ENCODE data around the gene HID1.
"Not testable (repeated sequence)": the region's sequence is repeated elsewhere in the genome, so short reads cannot be mapped to it uniquely, and the experiment has no call there.

The HID1 gene

GRCh38 chr17:74999523-74999922 lies 27.0 kb upstream of the HID1 start:
- DNase-seq, result no peak

- DNase-seq, result no peak
Observed at GRCh38 chr17:74998783-74999182, 26.2 kb upstream of the HID1 start.

- no peak for DNase-seq
Observed at GRCh38 chr17:74995847-74996246, 23.3 kb upstream of the HID1 start.

GRCh38 chr17:74994440-74994839 lies 21.9 kb upstream of the HID1 start:
- DNase-seq, result no peak

- DNase-seq, result no peak
Observed at GRCh38 chr17:74992223-74992622, 19.7 kb upstream of the HID1 start.

GRCh38 chr17:74990581-74991105 lies 18.1 kb upstream of the HID1 start:
- no peak for DNase-seq

GRCh38 chr17:74987909-74988711 lies 15.6 kb upstream of the HID1 start:
- no peak for DNase-seq

- peak; percentile 81 for DNase-seq
Observed at GRCh38 chr17:74987418-74987908, 14.9 kb upstream of the HID1 start, which contains the start of gene CDR2L. Gene CDR2L (plus strand): TSS chr17:74987632. CDS start chr17:74988044, 412 bp downstream.

- no peak for DNase-seq
Observed at GRCh38 chr17:74986206-74986576, 13.6 kb upstream of the HID1 start.

GRCh38 chr17:74982663-74983313 lies 10.2 kb upstream of the HID1 start:
- not testable (repeated sequence) for DNase-seq

GRCh38 chr17:74981979-74982662 lies 9.6 kb upstream of the HID1 start:
- DNase-seq, result peak; percentile 24

GRCh38 chr17:74981318-74981978 lies 8.9 kb upstream of the HID1 start:
- DNase-seq, result no peak

GRCh38 chr17:74979408-74980146 lies 7.0 kb upstream of the HID1 start:
- DNase-seq, result no peak

GRCh38 chr17:74978240-74978639 lies 5.7 kb upstream of the HID1 start:
- DNase-seq, result no peak

- no peak for DNase-seq
Observed at GRCh38 chr17:74977802-74978201, 5.2 kb upstream of the HID1 start.

GRCh38 chr17:74975943-74976342 lies 3.4 kb upstream of the HID1 start:
- DNase-seq, result no peak

- DNase-seq, result no peak
Observed at GRCh38 chr17:74972973-74973328, 392 bp upstream of the HID1 start.

GRCh38 chr17:74971842-74972106 lies 785 bp downstream of the HID1 start:
- no peak for DNase-seq

- DNase-seq, result no peak
Observed at GRCh38 chr17:74971069-74971841, 1.3 kb downstream of the HID1 start.

- DNase-seq, result no peak
Observed at GRCh38 chr17:74970395-74970794, 2.2 kb downstream of the HID1 start.

- not testable (repeated sequence) for DNase-seq
Observed at GRCh38 chr17:74969501-74969900, 3.1 kb downstream of the HID1 start.

- DNase-seq, result no peak
Observed at GRCh38 chr17:74968361-74968780, 4.2 kb downstream of the HID1 start.
